Breast epithelium (tissue), 4 donors: Measurements from ENCODE around the gene ITPKB. TPM values are rescaled to one million over a fixed set of nuclear protein-coding genes. Genes with fewer than 3 reads are reported as not detected.

Experiments used
- DNase-seq, 2 donors: peaks; one replicate each; pipeline ENCODE4 v3.0.0-alpha.2; 2019; ENCODE audit warnings: low spot score in 2 of 2
- H3K27ac ChIP-seq, 2 donors: fragments of 200-600 bp; sonication (generic) in 1 of 2; one replicate each; pipeline ENCODE4 v1.5.1; 2016 to 2019; ENCODE audit warnings: mild to moderate bottlenecking in 1 of 2
- H3K27me3 ChIP-seq, 2 donors: fragments of 200-600 bp; sonication (generic) in 1 of 2; one replicate each; pipeline versions ENCODE4 v1.5.1 to v1.6.0; 2017 to 2019; ENCODE audit warnings: control low read depth in 1 of 2, mild to moderate bottlenecking in 1 of 2
- H3K36me3 ChIP-seq: fragments of 200-600 bp; one replicate; pipeline ENCODE4 v1.5.1; 2019
- H3K4me1 ChIP-seq, 2 donors: fragments of 200-600 bp; sonication (generic); one replicate each; pipeline ENCODE4 v1.5.1; 2016 to 2019; ENCODE audit warnings: control low read depth in 1 of 2
- H3K4me3 ChIP-seq, 3 donors: fragments of 200-600 bp; sonication (generic); 1 replicate in 2 of 3; 2 replicates in 1 of 3; pipeline ENCODE4 v1.5.1; 2016 to 2019; ENCODE audit warnings: mild to moderate bottlenecking in 3 of 3, moderate library complexity in 2 of 3
- H3K9me3 ChIP-seq, 2 donors: fragments of 200-600 bp; sonication (generic) in 1 of 2; one replicate each; pipeline ENCODE4 v1.5.1; 2016 to 2019; ENCODE audit warnings: control low read depth in 1 of 2
- POLR2A ChIP-seq: fragments of 450-650 bp; IDR thresholded peaks from one replicate; pipeline ENCODE4 v1.6.1; 2016; ENCODE audit warnings: antibody characterized with exemption, mild to moderate bottlenecking, moderate library complexity
- POLR2AphosphoS5 ChIP-seq, 3 donors: sonication (generic); formaldehyde crosslinking; IDR thresholded peaks; one replicate each; pipeline ENCODE4 v1.6.1; 2017; ENCODE audit warnings: antibody characterized with exemption in 3 of 3
- intact Hi-C: fragments of 100-400 bp; cut with DNase I; formaldehyde crosslinking; loops from one replicate; pipeline ENCODE4 v1.15.1; 2023; ENCODE audit warnings: low total_unique reads
- total RNA-seq, 3 donors: library from RNA; depleted of rRNA; stranded (reverse); fragments of >200 nt; gene quantifications; one replicate each; pipeline ENCODE4 v1.1.0, GENCODE V29; 2016
- TF ChIP-seq, protein P1 (sequence below), 3 donors: fragments of 450-650 bp; IDR thresholded peaks; one replicate each; pipeline ENCODE4 v1.5.1; 2016 to 2017; ENCODE audit warnings: antibody characterized with exemption in 3 of 3, mild to moderate bottlenecking in 3 of 3, moderate library complexity in 3 of 3

The ITPKB gene
- total RNA-seq, 3 donors from 2014 or later = 24.0 to 37.6 (median 25.6) TPM

DNA sequence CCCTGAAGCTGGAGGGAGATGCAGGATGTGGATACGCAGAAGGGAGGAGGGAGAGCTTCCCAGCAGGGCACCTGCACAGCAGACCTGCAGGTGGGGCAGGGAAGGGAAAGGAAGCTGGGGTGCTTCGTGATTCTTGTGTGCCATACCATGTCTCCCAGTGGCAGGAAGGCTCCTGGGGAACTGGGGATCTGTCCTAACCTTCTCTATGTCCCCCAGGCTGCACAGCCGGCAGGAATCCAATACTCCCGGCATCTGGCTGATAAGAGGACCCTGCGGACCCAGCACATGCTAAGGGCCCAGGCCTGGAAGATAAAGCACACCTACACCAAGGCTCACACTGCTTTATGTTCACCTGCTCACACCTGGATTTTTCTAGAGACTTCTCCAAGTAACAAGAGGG, 79.4 kb downstream of the ITPKB start:
- DNase-seq = no peak
- intact Hi-C loops = no loop called here
- Histone ChIP-seq H3K36me3 (no peaks in the 10 kb centered on the region), H3K27me3 (no peaks in the 10 kb centered on the region), H3K27ac (peak overlapping the region; percentile 83 to 91), H3K4me1 (peaks cover 13 to 53% of the 10 kb centered on the region in 2 donors), H3K4me3 (no peak overlapping the region), H3K9me3 (no peaks in the 10 kb centered on the region)
- TF ChIP-seq, protein P1, sequence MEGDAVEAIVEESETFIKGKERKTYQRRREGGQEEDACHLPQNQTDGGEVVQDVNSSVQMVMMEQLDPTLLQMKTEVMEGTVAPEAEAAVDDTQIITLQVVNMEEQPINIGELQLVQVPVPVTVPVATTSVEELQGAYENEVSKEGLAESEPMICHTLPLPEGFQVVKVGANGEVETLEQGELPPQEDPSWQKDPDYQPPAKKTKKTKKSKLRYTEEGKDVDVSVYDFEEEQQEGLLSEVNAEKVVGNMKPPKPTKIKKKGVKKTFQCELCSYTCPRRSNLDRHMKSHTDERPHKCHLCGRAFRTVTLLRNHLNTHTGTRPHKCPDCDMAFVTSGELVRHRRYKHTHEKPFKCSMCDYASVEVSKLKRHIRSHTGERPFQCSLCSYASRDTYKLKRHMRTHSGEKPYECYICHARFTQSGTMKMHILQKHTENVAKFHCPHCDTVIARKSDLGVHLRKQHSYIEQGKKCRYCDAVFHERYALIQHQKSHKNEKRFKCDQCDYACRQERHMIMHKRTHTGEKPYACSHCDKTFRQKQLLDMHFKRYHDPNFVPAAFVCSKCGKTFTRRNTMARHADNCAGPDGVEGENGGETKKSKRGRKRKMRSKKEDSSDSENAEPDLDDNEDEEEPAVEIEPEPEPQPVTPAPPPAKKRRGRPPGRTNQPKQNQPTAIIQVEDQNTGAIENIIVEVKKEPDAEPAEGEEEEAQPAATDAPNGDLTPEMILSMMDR (IDR thresholded peaks at IDR 0.05) = no peak
- TF ChIP-seq POLR2A (no peak), POLR2AphosphoS5 (IDR thresholded peaks at IDR 0.05) (no peak)

DNA sequence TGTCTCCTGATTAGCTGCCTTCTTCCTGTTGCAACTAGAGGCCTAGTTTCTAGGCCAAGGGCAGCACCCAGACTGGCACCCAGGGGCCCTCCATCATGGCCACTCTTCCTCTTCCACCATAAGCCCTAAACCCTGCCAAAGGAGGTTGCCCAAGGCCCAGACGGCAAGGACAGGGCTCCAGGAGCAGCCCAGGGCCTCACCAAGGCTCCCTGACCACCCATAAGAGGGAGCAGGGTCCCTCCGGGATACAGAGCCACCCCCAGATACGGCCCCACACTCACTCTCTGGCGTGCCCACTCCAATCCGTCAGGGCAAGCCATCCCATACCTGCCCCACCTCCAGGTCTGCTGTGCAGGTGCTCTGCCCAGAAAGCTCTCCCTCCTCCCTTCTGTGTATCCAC, 79.9 kb downstream of the ITPKB start:
- H3K27ac ChIP-seq = peak overlapping the region; percentile 83 to 91
- peaks cover 15 to 58% of the 10 kb centered on the region in 2 donors for H3K4me1 ChIP-seq
- TF ChIP-seq, protein P1 (IDR thresholded peaks at IDR 0.05) = no peak
- TF ChIP-seq POLR2AphosphoS5 (IDR thresholded peaks at IDR 0.05) = no peak
- TF ChIP-seq POLR2A = no peak
- intact Hi-C loops = no loop called here
- DNase-seq = no peak
- H3K9me3 ChIP-seq = no peaks in the 10 kb centered on the region
- no peak overlapping the region for H3K4me3 ChIP-seq
- no peaks in the 10 kb centered on the region for H3K36me3 ChIP-seq
- H3K27me3 ChIP-seq = no peaks in the 10 kb centered on the region

DNA sequence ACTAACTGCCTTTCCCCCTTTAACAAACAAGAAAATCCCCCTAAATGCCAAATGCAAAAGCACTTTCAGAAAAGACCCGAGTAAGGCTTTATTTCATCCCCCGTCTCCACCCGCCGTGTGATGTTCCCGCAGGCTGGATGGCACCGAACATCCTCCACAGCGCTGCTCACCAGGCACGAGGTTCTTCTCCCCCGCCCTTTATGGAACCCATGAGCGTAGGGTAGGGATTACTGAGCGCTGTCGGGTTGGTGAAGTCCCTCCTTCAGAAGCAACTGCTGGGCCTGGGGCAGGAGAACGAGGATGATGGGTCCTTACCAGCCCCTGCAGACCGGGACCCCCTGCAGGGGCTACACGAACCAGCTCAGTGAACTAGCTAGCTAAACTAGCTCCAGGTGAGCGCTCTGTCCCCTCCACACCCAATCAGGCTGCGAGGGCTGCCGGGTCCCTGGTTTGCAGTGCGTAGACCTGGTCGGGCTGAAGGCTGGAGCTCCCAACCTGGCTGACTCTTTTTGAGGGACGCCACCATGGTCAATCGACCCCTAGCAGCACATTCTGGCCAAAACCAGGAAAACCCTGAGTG, 80.4 kb downstream of the ITPKB start:
- TF ChIP-seq, protein P1 (IDR thresholded peaks at IDR 0.05) = no peak
- TF ChIP-seq POLR2AphosphoS5 (IDR thresholded peaks at IDR 0.05) = no peak
- TF ChIP-seq POLR2A = no peak
- DNase-seq = no peak
- Histone ChIP-seq H3K4me1 (peaks cover 13 to 56% of the 10 kb centered on the region in 2 donors), H3K36me3 (no peaks in the 10 kb centered on the region), H3K9me3 (no peaks in the 10 kb centered on the region), H3K27me3 (no peaks in the 10 kb centered on the region), H3K4me3 (peak overlapping the region in 2 of 3 donors; percentile 19 to 21), H3K27ac (peak overlapping the region; percentile 83 to 91)
- intact Hi-C loops = no loop called here

DNA sequence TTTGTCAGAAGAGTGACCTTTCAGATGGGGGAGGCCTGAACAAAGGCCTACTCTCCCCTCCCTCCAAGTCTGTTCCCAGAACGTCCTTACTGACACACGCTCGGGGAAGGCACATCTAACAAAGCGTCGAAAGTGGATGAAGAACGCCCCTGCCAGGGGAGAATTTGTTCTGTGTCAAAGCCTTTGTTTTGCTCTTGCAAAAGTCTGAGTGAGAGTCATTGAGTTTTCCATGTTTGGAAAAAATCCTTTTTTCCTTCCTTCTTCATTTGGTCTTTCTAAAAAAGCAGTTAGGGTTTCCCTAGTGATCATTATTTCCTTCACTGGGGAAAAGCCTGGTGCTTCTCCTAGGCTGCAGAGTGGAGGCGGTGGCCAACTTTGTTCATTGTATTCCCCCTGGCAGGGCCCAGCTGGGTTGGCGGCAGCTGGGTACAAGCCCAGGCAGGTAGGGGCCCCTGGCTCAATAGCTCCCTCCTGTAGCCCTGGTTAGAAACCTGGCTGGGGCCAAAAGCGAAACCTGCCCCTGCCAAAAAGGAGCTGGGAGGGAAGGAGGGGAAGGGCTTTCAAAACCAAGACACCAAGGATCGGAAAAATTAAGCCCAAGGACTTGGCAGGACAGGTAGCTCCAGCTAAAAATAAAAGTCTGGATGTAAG, 81.1 kb downstream of the ITPKB start:
- intact Hi-C loops = no loop called here
- Histone ChIP-seq H3K4me1 (peaks cover 8 to 50% of the 10 kb centered on the region in 2 donors), H3K4me3 (peak overlapping the region in 2 of 3 donors; percentile 19 to 21), H3K27me3 (no peaks in the 10 kb centered on the region), H3K9me3 (no peaks in the 10 kb centered on the region), H3K36me3 (no peaks in the 10 kb centered on the region), H3K27ac (peak overlapping the region; percentile 83 to 91)
- peak; percentile 62 to 90 for DNase-seq
- TF ChIP-seq POLR2A (no peak), POLR2AphosphoS5 (IDR thresholded peaks at IDR 0.05) (no peak)
- TF ChIP-seq, protein P1 (IDR thresholded peaks at IDR 0.05) = no peak

DNA sequence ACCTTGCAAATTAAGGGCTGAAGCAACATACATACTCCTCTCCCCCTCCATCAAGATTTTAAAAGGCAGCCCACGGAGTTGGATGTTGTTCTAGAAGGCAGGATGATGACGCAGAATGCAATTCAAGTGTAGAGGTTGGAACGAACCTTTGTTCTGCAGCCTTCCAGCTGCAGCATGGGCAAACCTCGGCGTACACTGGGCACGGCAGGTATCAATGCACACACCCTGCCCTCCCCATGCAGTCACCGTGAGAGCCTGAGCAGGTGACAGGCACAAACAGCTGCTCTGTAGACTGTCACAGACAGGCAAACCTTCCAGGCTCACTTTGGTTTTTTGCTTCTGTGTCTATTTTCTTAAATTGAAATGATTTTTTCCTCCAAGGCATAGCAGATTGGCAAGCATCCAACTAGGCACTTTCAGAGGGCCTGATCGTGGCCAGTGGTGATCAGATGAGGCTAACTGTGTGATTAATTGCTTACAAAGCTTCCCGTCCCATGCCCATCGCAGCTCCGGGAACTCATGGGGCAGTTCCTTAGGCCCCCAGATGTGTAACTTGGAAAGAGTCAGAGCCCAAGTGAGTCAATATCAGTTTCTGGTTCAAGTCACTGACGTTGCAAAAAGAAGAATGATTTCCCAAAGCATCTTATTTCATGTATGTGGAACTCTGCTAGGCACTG, 82.3 kb downstream of the ITPKB start:
- DNase-seq = no peak
- Histone ChIP-seq H3K27me3 (no peaks in the 10 kb centered on the region), H3K27ac (peak overlapping the region; percentile 56 to 83), H3K4me1 (peaks cover 4 to 41% of the 10 kb centered on the region in 2 donors), H3K4me3 (no peak overlapping the region), H3K9me3 (no peaks in the 10 kb centered on the region), H3K36me3 (no peaks in the 10 kb centered on the region)
- intact Hi-C loops = no loop called here
- TF ChIP-seq, protein P1 (IDR thresholded peaks at IDR 0.05) = no peak
- peak in 1 of 3 donors; percentile 16 for TF ChIP-seq POLR2AphosphoS5 (IDR thresholded peaks at IDR 0.05)
